Gastrocnemius medialis (tissue), 4 donors: Measurements from ENCODE around the gene ADH7.

ENCODE experiments used
- POLR2A ChIP-seq, 2 donors: fragments of 450-650 bp; IDR thresholded peaks; one replicate each; pipeline ENCODE4 v1.6.1; 2017; ENCODE audit warnings: antibody characterized with exemption in 2 of 2, mild to moderate bottlenecking in 2 of 2, moderate library complexity in 2 of 2
- TF ChIP-seq, protein P1 (sequence below), 5 experiments: fragments of 450-650 bp in 3 of 5; fragments of 200-600 bp in 2 of 5; sonication (generic) in 2 of 5; IDR thresholded peaks in 4 of 5; conservative IDR thresholded peaks in 1 of 5; 1 replicate in 4 of 5; 2 replicates in 1 of 5; pipeline ENCODE4 v1.5.1; 2016 to 2019; ENCODE audit warnings: antibody characterized with exemption in 5 of 5, mild to moderate bottlenecking in 3 of 5, moderate library complexity in 3 of 5

DNA sequence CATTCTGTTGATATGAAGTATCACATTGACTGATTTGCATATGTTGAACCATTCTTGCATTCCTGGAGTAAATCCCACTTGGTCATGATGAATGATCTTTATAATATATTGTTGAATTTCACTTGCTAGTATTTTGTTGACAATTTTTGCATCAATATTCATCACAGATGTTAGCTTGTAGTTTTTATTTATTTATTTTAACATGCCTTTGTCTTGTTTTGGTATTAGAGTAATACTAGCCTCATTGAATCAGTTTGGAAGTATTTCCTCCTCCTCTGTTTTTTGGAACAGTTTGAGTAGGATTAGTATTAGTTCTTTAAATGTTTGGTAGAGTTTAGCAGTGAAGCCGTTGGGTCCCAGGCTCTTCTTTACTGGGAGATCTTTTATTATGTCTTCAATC lies 68.7 kb downstream of the ADH7 start:
- TF ChIP-seq, protein P1, sequence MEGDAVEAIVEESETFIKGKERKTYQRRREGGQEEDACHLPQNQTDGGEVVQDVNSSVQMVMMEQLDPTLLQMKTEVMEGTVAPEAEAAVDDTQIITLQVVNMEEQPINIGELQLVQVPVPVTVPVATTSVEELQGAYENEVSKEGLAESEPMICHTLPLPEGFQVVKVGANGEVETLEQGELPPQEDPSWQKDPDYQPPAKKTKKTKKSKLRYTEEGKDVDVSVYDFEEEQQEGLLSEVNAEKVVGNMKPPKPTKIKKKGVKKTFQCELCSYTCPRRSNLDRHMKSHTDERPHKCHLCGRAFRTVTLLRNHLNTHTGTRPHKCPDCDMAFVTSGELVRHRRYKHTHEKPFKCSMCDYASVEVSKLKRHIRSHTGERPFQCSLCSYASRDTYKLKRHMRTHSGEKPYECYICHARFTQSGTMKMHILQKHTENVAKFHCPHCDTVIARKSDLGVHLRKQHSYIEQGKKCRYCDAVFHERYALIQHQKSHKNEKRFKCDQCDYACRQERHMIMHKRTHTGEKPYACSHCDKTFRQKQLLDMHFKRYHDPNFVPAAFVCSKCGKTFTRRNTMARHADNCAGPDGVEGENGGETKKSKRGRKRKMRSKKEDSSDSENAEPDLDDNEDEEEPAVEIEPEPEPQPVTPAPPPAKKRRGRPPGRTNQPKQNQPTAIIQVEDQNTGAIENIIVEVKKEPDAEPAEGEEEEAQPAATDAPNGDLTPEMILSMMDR (IDR thresholded peaks at IDR 0.05 in 4 of 5, conservative IDR thresholded peaks at IDR 0.05 in 1 of 5): no peak
- no peak for TF ChIP-seq POLR2A (IDR thresholded peaks at IDR 0.05)
